ENCODE measurements around the gene TPP1. TPM values are rescaled to one million over a fixed set of nuclear protein-coding genes. Genes with fewer than 3 reads are reported as not detected.

Gene TPP1
- total and polyA plus RNA-seq, 2 of the 13 experiments (the other 11 are each of a cell fraction or from before 2014, with no cell fraction given) = 13.9 to 74.6 TPM

DNA sequence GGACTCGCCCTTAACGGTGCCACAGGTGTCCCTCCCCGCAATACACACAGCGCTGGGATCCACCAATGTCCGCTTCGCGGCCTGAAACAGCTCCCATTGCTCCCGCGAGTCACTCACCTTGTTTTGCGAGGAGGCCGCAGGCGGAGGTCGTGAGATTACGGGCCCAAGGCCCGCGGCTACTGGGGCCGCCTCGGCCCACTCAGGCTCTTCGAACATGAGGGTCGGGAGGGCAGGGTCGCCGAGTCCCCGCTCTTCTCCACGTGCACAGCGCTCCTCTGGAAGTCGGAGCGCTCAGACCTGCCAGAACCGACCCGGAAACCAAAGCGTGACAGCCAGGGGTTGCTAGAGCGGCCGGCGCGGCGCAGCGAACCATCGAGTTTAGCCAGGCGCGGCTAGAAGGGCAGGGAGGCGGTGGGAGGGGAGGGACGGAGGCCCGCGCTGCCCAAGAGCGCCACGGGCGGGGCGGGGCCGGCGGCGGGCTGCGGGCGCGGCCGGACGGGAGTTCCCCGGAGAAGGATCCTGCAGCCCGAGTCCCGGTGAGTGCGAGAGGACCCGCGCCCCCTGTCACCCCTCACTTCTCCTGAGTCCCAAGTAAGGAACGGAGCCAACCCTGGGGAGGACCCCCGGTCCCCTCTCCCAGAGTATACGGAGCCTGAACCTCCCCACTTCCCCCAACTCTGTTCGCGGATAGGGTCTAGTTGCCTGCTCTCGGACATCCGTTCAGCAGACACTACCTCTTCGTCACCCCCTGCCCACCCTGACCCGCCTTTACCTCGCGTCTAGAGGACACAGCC is 15.7 kb downstream of the TPP1 start, which contains the start of the genes ILK and RRP8 (continued):
- no peak for TF ChIP-seq NFATC3 (CRISPR knock-in tag; IDR thresholded peaks at IDR 0.05)
- no peak for TF ChIP-seq ZNF33A (CRISPR knock-in tag; IDR thresholded peaks at IDR 0.05; ENCODE audit: borderline replicate concordance)
- no peak; the same call in 1 of the 2 replicates for TF ChIP-seq ZNF343 (CRISPR knock-in tag; IDR thresholded peaks at IDR 0.05)
- peak; percentile 70; the same call in 1 of the 2 replicates for TF ChIP-seq ZNF138 (CRISPR knock-in tag; IDR thresholded peaks at IDR 0.05; ENCODE audit: low read depth)
- no peak for TF ChIP-seq HMG20B (CRISPR knock-in tag; conservative IDR thresholded peaks at IDR 0.05)
- TF ChIP-seq NONO (IDR thresholded peaks at IDR 0.05) = no peak
- peak; percentile 95; the same call in 1 of the 2 replicates for TF ChIP-seq NONO (CRISPR knock-in tag; conservative IDR thresholded peaks at IDR 0.05)
- TF ChIP-seq ZNF263 (CRISPR knock-in tag; IDR thresholded peaks at IDR 0.05) = no peak
- TF ChIP-seq ZNF749 (CRISPR knock-in tag; IDR thresholded peaks at IDR 0.05; ENCODE audit: borderline replicate concordance) = peak; percentile 91; the same call in 1 of the 2 replicates
- TF ChIP-seq ZFAT (CRISPR knock-in tag; conservative IDR thresholded peaks at IDR 0.05) = no peak
- TF ChIP-seq ZNF20 (CRISPR knock-in tag; IDR thresholded peaks at IDR 0.05) = no peak
- peak; percentile 68; the same call in 1 of the 2 replicates for TF ChIP-seq ZNF724P (CRISPR knock-in tag; IDR thresholded peaks at IDR 0.05; ENCODE audit: borderline replicate concordance)
- no peak; the same call in 1 of the 2 replicates for TF ChIP-seq ZNF296 (CRISPR knock-in tag; conservative IDR thresholded peaks at IDR 0.05)
- no peak for TF ChIP-seq HNRNPH1 (optimal IDR thresholded peaks at IDR 0.05; ENCODE audit: low read depth, low read length)
- no peak for TF ChIP-seq LCORL (IDR thresholded peaks at IDR 0.05)
- peak; percentile 75 for TF ChIP-seq LCORL (CRISPR knock-in tag; IDR thresholded peaks at IDR 0.05)
- TF ChIP-seq, protein P1, sequence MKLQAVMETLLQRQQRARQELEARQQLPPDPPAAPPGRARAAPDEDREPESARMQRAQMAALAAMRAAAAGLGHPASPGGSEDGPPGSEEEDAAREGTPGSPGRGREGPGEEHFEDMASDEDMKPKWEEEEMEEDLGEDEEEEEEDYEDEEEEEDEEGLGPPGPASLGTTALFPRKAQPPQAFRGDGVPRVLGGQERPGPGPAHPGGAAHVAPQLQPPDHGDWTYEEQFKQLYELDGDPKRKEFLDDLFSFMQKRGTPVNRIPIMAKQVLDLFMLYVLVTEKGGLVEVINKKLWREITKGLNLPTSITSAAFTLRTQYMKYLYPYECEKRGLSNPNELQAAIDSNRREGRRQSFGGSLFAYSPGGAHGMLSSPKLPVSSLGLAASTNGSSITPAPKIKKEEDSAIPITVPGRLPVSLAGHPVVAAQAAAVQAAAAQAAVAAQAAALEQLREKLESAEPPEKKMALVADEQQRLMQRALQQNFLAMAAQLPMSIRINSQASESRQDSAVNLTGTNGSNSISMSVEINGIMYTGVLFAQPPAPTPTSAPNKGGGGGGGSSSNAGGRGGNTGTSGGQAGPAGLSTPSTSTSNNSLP (IDR thresholded peaks at IDR 0.05; ENCODE audit: low read depth, low read length) = no peak
- TF ChIP-seq, protein P2, sequence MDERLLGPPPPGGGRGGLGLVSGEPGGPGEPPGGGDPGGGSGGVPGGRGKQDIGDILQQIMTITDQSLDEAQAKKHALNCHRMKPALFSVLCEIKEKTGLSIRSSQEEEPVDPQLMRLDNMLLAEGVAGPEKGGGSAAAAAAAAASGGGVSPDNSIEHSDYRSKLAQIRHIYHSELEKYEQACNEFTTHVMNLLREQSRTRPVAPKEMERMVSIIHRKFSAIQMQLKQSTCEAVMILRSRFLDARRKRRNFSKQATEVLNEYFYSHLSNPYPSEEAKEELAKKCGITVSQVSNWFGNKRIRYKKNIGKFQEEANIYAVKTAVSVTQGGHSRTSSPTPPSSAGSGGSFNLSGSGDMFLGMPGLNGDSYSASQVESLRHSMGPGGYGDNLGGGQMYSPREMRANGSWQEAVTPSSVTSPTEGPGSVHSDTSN (CRISPR knock-in tag; IDR thresholded peaks at IDR 0.05) = no peak
- TF ChIP-seq EP300 (IDR thresholded peaks at IDR 0.05; ENCODE audit: low read depth in 2 of 2, low read length in 2 of 2) = no peak; a peak in 1 of 4 replicates
- TF ChIP-seq EP300 (CRISPR knock-in tag; IDR thresholded peaks at IDR 0.05; ENCODE audit: borderline replicate concordance) = no peak
- peak; percentile 94; the same call in 1 of the 2 replicates for TF ChIP-seq ZZZ3 (CRISPR knock-in tag; IDR thresholded peaks at IDR 0.05; ENCODE audit: borderline replicate concordance)
- peak; percentile 95; the same call in 2 of the 3 replicates for TF ChIP-seq MXI1 (IDR thresholded peaks at IDR 0.05; ENCODE audit: borderline replicate concordance, low read depth, low read length)
- TF ChIP-seq ELF3 (CRISPR knock-in tag; IDR thresholded peaks at IDR 0.05) = peak; percentile 98
- TF ChIP-seq SMAD3 (CRISPR knock-in tag; IDR thresholded peaks at IDR 0.05) = peak; percentile 81
- TF ChIP-seq, protein P3, sequence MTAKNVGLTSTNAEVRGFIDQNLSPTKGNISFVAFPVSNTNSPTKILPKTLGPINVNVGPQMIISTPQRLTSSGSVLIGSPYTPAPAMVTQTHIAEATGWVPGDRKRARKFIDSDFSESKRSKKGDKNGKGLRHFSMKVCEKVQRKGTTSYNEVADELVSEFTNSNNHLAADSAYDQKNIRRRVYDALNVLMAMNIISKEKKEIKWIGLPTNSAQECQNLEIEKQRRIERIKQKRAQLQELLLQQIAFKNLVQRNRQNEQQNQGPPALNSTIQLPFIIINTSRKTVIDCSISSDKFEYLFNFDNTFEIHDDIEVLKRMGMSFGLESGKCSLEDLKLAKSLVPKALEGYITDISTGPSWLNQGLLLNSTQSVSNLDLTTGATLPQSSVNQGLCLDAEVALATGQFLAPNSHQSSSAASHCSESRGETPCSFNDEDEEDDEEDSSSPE (CRISPR knock-in tag; IDR thresholded peaks at IDR 0.05) = peak; percentile 84
- peak; percentile 36; the same call in 1 of the 2 replicates for TF ChIP-seq KLF11 (CRISPR knock-in tag; IDR thresholded peaks at IDR 0.05)
- no peak; the same call in 1 of the 2 replicates for TF ChIP-seq BRD4 (CRISPR knock-in tag; IDR thresholded peaks at IDR 0.05)
- TF ChIP-seq SIX1 (CRISPR knock-in tag; IDR thresholded peaks at IDR 0.05; ENCODE audit: borderline replicate concordance) = 0 out of 2 replicates have a peak, but pooled peaks have one; percentile 13
- peak; percentile 71; the same call in 1 of the 2 replicates for TF ChIP-seq ZNF563 (CRISPR knock-in tag; IDR thresholded peaks at IDR 0.05)

All from HepG2 (cell line).